NCI-H526 (cell line): ENCODE data around the gene TSHZ1.
"Not testable (repeated sequence)": the region's sequence is repeated elsewhere in the genome, so short reads cannot be mapped to it uniquely, and the experiment has no call there.

Experiments
- DNase-seq, 2 experiments: peaks; one replicate each; lab custom pipeline; 2025; lab: John Stamatoyannopoulos, UW

The TSHZ1 gene

GRCh38 chr18:75307530-75307929, 96.9 kb downstream of the TSHZ1 start:
- no peak for DNase-seq

GRCh38 chr18:75309564-75309963, 99.0 kb downstream of the TSHZ1 start:
- DNase-seq = no peak

GRCh38 chr18:75314117-75314516, 103.5 kb downstream of the TSHZ1 start:
- peak in 1 of 2 experiments; percentile 5 for DNase-seq

GRCh38 chr18:75314606-75315005, 104.0 kb downstream of the TSHZ1 start:
- DNase-seq = no peak

GRCh38 chr18:75316223-75316622, 105.6 kb downstream of the TSHZ1 start:
- no peak for DNase-seq

- no peak for DNase-seq
Measured at GRCh38 chr18:75316826-75317225, 106.2 kb downstream of the TSHZ1 start.

- DNase-seq = no peak
Measured at GRCh38 chr18:75317300-75317699, 106.7 kb downstream of the TSHZ1 start.

- DNase-seq = no peak
Measured at GRCh38 chr18:75317703-75318102, 107.1 kb downstream of the TSHZ1 start.

GRCh38 chr18:75319905-75320304, 109.3 kb downstream of the TSHZ1 start:
- DNase-seq = no peak

GRCh38 chr18:75320506-75320905, 109.9 kb downstream of the TSHZ1 start:
- no peak for DNase-seq

GRCh38 chr18:75321431-75321830, 110.8 kb downstream of the TSHZ1 start:
- DNase-seq = no peak

GRCh38 chr18:75322206-75322605, 111.6 kb downstream of the TSHZ1 start:
- DNase-seq = no peak

- no peak for DNase-seq
Measured at GRCh38 chr18:75323821-75324585, 113.4 kb downstream of the TSHZ1 start.

GRCh38 chr18:75324686-75325257, 114.2 kb downstream of the TSHZ1 start:
- DNase-seq = no peak

GRCh38 chr18:75329753-75330152, 119.2 kb downstream of the TSHZ1 start:
- not testable (repeated sequence) for DNase-seq

GRCh38 chr18:75330308-75330707, 119.7 kb downstream of the TSHZ1 start:
- DNase-seq = no peak

GRCh38 chr18:75334869-75335268, 124.3 kb downstream of the TSHZ1 start:
- no peak for DNase-seq

- no peak for DNase-seq
Measured at GRCh38 chr18:75335511-75335910, 124.9 kb downstream of the TSHZ1 start.

GRCh38 chr18:75336767-75337166, 126.2 kb downstream of the TSHZ1 start:
- no peak for DNase-seq

GRCh38 chr18:75337348-75337747, 126.8 kb downstream of the TSHZ1 start:
- DNase-seq = no peak

GRCh38 chr18:75338631-75339030, 128.0 kb downstream of the TSHZ1 start:
- no peak for DNase-seq
